GM21381 (cell line): Measurements from ENCODE around the gene SCUBE3.

Experiments
- ATAC-seq: cut with Tn5 transposase; IDR thresholded peaks from one replicate; pipeline ENCODE4 v1.9.1; 2021; ENCODE audit warnings: mild to moderate bottlenecking, moderate library complexity; ENCODE audit not compliant: unreplicated experiment

SCUBE3 gene

GRCh38 chr6:35181308-35181932, 32.3 kb upstream of the SCUBE3 start:
- ATAC-seq = no peak

GRCh38 chr6:35181933-35182612, 31.7 kb upstream of the SCUBE3 start:
- no peak for ATAC-seq

- no peak for ATAC-seq
These were observed 30.5 kb upstream of the SCUBE3 start for GRCh38 chr6:35183281-35183680.

GRCh38 chr6:35183935-35184334, 29.8 kb upstream of the SCUBE3 start:
- no peak for ATAC-seq

- no peak for ATAC-seq
These were observed 29.0 kb upstream of the SCUBE3 start for GRCh38 chr6:35184580-35185301.

- ATAC-seq = no peak
These were observed 28.5 kb upstream of the SCUBE3 start for GRCh38 chr6:35185302-35185681.

GRCh38 chr6:35185971-35186370, 27.8 kb upstream of the SCUBE3 start:
- no peak for ATAC-seq

- no peak for ATAC-seq
These were observed 27.2 kb upstream of the SCUBE3 start for GRCh38 chr6:35186571-35186970.

GRCh38 chr6:35188886-35189285, 24.9 kb upstream of the SCUBE3 start:
- no peak for ATAC-seq

GRCh38 chr6:35190306-35190705, 23.4 kb upstream of the SCUBE3 start:
- no peak for ATAC-seq

- ATAC-seq = no peak
These were observed 21.9 kb upstream of the SCUBE3 start for GRCh38 chr6:35191889-35192288.

GRCh38 chr6:35192301-35192860, 21.4 kb upstream of the SCUBE3 start:
- ATAC-seq = no peak

GRCh38 chr6:35194390-35194789, 19.4 kb upstream of the SCUBE3 start:
- ATAC-seq = no peak

GRCh38 chr6:35195120-35195780, 18.5 kb upstream of the SCUBE3 start:
- ATAC-seq = no peak

- ATAC-seq = no peak
These were observed 16.6 kb upstream of the SCUBE3 start for GRCh38 chr6:35197196-35197595.

GRCh38 chr6:35199866-35200265, 13.9 kb upstream of the SCUBE3 start:
- ATAC-seq = no peak

GRCh38 chr6:35202066-35202546, 11.7 kb upstream of the SCUBE3 start:
- no peak for ATAC-seq

- ATAC-seq = no peak
These were observed 10.5 kb upstream of the SCUBE3 start for GRCh38 chr6:35203152-35203670.

- no peak for ATAC-seq
These were observed 10.1 kb upstream of the SCUBE3 start for GRCh38 chr6:35203680-35204079.

- no peak for ATAC-seq
These were observed 7.4 kb upstream of the SCUBE3 start for GRCh38 chr6:35206346-35206745.

- ATAC-seq = no peak
These were observed 5.3 kb upstream of the SCUBE3 start for GRCh38 chr6:35208419-35208818.
